GM12872 (cell line): Measurements from ENCODE around the gene BORCS5.

Experiments used
- CTCF ChIP-seq: IDR thresholded peaks from 3 replicates; pipeline ENCODE4 v1.5.1; 2011; ENCODE audit warnings: low read depth, mild to moderate bottlenecking, low read length, moderate library complexity; ENCODE audit not compliant: insufficient read depth

BORCS5 gene

DNA sequence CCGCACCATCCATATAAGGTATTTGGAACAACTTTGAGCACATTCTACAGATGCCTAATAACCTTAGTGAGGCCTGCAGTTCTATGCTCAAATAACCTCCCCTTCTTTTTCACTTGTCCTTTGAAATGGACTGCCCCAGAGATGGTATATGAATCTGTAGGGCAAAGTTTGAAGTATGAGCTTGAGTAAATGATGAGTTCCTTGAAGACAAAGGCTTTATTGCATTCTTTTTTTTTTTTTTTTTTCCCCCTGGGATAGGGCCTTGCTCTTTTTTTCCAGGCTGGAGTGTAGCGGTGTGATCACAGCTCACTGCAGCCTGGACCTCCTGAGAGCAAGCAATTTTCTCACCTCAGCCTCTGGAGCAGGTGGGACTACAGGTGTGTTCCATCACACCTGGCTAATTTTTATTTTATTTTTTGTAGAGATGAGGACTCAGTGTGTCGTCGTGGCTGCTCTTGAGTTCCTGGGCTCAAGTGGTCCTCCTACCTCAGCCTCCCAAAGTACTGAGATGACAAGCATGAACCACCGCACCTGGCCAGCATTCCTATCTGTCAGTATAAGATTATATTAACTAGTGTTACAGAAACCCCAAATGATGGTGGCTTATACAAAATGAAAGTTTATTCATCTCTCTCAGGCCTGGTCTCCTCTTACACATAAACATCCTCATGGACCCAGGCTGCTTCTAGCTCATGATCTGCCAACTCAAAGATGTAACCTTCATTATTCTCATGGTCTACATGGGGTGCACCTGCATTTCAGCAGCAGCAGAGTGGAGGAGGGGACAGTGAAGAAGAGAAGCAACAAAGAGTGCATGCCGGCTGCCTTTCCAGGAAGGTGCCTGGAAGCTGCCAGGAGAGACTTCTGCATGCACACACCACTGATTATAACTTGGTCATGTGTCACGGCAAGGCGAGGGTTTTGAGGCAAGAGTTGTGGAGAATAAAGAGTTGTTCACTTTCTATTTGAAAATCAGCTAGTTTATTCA, 104.4 kb downstream of the BORCS5 start:
- TF ChIP-seq CTCF: no peak

GRCh38 chr12:12461923-12462315, 105.0 kb downstream of the BORCS5 start:
- TF ChIP-seq CTCF: no peak

DNA sequence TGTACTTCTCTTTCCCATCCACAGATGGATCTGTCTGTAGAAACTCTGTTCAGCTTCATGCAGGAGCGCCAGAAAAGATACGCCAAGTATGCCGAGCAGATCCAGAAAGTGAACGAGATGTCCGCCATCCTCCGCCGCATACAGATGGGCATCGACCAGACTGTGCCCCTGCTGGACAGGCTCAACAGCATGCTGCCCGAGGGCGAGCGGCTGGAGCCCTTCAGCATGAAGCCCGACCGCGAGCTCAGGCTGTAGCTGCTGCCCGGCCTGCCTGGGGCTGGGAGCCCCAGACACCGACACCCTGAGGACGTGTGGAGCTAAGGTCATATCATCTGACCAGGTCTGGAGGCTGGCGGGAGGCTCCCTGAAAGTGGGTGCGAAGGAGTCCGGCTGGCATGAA, 108.6 kb downstream of the BORCS5 start:
- no peak for TF ChIP-seq CTCF

GRCh38 chr12:12466157-12466556, 109.3 kb downstream of the BORCS5 start:
- no peak for TF ChIP-seq CTCF

DNA sequence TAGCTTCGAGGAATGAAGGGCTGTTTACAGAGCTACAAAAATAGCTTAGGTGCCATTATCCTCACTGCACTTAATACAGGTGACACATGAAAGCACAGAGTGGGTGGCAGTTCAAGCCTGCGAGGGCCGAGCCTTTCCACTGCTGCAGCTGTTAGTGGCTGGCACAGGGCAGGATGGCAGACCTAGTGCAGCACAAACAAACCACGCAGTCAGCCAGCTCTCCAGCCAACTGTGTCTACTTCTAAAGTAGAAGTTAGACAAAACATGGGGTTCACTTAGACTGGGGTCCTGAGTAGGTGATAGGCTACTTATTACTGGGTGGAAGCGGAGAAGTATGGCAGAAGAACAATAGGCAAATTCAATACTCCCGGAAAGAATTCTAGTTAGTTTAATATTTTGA, 110.4 kb downstream of the BORCS5 start:
- TF ChIP-seq CTCF: no peak

DNA sequence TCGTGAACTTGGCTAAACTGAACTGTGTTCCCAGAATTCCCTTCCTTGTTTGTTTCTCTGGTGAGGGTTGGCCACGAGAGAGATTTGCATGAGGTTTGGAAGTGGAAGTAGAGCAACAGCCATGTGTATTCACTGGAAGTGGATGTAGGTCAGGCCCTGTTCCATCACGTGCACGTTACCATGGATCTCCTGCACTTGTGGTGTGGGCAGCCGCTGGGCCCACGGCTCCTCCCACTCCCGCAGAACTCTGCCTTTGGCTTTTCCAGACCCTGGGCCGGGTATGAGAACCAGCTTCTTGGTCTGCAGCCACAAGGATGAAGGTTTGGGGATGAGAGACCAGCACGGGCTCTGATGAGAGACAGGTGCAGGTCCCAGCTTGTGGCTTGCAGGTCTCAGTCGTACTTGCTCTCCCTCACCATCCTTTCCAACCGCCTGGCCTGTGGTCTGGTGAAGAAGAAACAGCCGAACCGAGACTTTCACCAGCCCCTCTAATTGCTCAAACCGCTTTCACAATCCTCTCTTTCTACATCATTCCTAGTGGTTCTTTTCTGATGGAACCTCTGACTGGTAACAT, 110.9 kb downstream of the BORCS5 start:
- no peak for TF ChIP-seq CTCF

GRCh38 chr12:12468575-12468974, 111.7 kb downstream of the BORCS5 start:
- no peak for TF ChIP-seq CTCF
